Ovary (tissue), 3 donors: ENCODE measurements around the gene MYO1A.

Experiments used
- CTCF ChIP-seq, 3 donors: fragments of 450-650 bp in 2 of 3; fragments of 200-600 bp in 1 of 3; IDR thresholded peaks; one replicate each; pipeline versions ENCODE4 v1.5.1 to v1.8.0; 2016 to 2022; ENCODE audit warnings: antibody characterized with exemption in 3 of 3, mild to moderate bottlenecking in 1 of 3
- POLR2A ChIP-seq: fragments of 450-650 bp; IDR thresholded peaks from one replicate; pipeline ENCODE4 v1.6.1; 2017; ENCODE audit warnings: antibody characterized with exemption, mild to moderate bottlenecking, moderate library complexity
- donor health status: DM: no; HTN: no; CAD: no.

- no peak for TF ChIP-seq CTCF (IDR thresholded peaks at IDR 0.05)
- no peak for TF ChIP-seq POLR2A
Observed at GRCh38 chr12:57058454-57058853, 8.5 kb upstream of the MYO1A start.
